Esophagus (tissue), 2 donors: ENCODE measurements around the gene NSMF. TPM values are rescaled to one million over a fixed set of nuclear protein-coding genes. Genes with fewer than 3 reads are reported as not detected.

Experiments used
- H3K27ac ChIP-seq, 2 donors: one replicate each; pipeline ENCODE4 v1.5.1; 2013; ENCODE audit warnings: low read depth in 2 of 2, mild to moderate bottlenecking in 2 of 2, inconsistent platforms in 1 of 2, low read length in 1 of 2, moderate library complexity in 1 of 2
- H3K27me3 ChIP-seq, 2 donors: one replicate each; pipeline ENCODE4 v1.6.1; 2013; ENCODE audit warnings: low read length in 2 of 2, control low read depth in 1 of 2, mild to moderate bottlenecking in 1 of 2; ENCODE audit not compliant: insufficient read depth in 2 of 2, control insufficient read depth in 1 of 2
- H3K36me3 ChIP-seq, 2 donors: one replicate each; pipeline ENCODE4 v1.6.1; 2013; ENCODE audit warnings: low read length in 1 of 2; ENCODE audit not compliant: control insufficient read depth in 2 of 2, insufficient read depth in 2 of 2
- H3K4me1 ChIP-seq, 2 donors: one replicate each; pipeline ENCODE4 v1.6.1; 2013; ENCODE audit warnings: low read length in 1 of 2; ENCODE audit not compliant: control insufficient read depth in 2 of 2, insufficient read depth in 2 of 2
- H3K4me3 ChIP-seq, 2 donors: one replicate each; pipeline ENCODE4 v1.5.1; 2013; ENCODE audit warnings: low read length in 2 of 2, mild to moderate bottlenecking in 2 of 2, low read depth in 1 of 2, moderate library complexity in 1 of 2
- H3K9me3 ChIP-seq, 2 donors: one replicate each; pipeline ENCODE4 v1.6.1; 2013; ENCODE audit warnings: mild to moderate bottlenecking in 2 of 2, low read depth in 1 of 2, low read length in 1 of 2, moderate library complexity in 1 of 2; ENCODE audit not compliant: control insufficient read depth in 2 of 2, insufficient read depth in 1 of 2
- WGBS, 2 donors: extraction: QIAGEN DNeasy Blood & Tissue Kit; methylation state at CpG; one replicate each; pipeline ENCODE4 v1.1.7; 2013; 5-methylcytosine and 5-hydroxymethylcytosine counted together
- polyA plus RNA-seq, 2 donors: library from polyadenylated mRNA; stranded (reverse); fragments of 200-250 nt; gene quantifications; one replicate each; pipeline ENCODE4 v1.2.3, GENCODE V29; 2013
- donor health status: healthy with polysubstance abuse.
- donor health status: Bipolar disorder and iron deficiency.

NSMF gene
- polyA plus RNA-seq, 2 donors = 20.7 to 26.1 TPM

GRCh38 chr9:137439158-137439714, 19.9 kb downstream of the NSMF start:
- no peaks in the 10 kb centered on the region for H3K36me3 ChIP-seq
- H3K4me3 ChIP-seq = no peak overlapping the region
- H3K4me1 ChIP-seq = peaks cover 0 to 3% of the 10 kb centered on the region in 2 donors
- 51 to 61% methylated on average over 18 of the region's 18 CpGs for WGBS, 2 donors
- H3K27ac ChIP-seq = no peak overlapping the region
- peaks cover 0 to 5% of the 10 kb centered on the region in 2 donors for H3K27me3 ChIP-seq
- H3K9me3 ChIP-seq = no peaks in the 10 kb centered on the region

- peaks cover 0 to 5% of the 10 kb centered on the region in 2 donors for H3K27me3 ChIP-seq
- H3K9me3 ChIP-seq = no peaks in the 10 kb centered on the region
- no peaks in the 10 kb centered on the region for H3K36me3 ChIP-seq
- H3K4me3 ChIP-seq = no peak overlapping the region
- peaks cover 0 to 3% of the 10 kb centered on the region in 2 donors for H3K4me1 ChIP-seq
- no peak overlapping the region for H3K27ac ChIP-seq
- WGBS, 2 donors = 70 to 78% methylated on average over 22 of the region's 22 CpGs
Observed at GRCh38 chr9:137438591-137439157, 20.5 kb downstream of the NSMF start.

DNA sequence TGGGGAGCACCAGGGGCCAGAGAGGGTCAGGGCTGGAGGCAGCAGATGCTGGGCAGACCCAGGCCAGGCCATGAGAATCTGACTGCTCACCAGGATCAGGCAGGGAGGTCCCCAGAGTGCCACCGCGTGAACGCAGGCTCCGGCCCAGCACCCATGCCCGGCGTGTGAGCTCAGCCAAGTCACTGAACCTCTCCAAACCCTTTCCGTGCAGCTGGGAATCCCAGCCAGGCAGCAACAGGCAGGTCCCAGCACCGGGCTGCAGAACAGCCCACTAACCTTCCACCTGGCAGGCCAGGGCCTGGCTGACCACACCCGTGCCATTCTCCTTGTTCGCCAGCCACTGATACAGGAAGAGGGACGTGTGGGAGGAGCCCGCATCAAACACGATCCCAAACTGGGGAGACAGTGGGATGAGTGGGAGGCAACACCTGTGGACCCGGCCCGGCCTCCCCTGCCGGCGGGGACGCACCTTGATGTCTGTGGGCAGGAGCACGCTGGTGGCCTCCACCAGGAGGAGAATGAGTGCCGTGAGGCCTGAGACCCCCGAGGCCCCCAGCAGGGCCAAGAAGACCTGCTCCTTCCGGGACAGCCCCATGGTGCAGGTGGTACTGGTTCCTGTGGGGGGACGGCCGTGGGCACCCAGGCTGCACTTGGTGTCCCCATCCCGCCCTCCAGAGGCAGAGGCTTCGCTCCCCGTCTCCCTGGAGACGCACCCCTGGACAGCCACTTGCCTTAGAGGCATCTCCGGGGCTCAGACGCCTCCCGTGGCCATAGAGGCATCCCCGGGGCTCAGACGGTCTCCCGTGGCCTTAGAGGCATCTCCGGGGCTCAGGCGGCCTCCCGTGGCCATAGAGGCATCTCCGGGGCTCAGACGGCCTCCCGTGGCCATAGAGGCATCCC, 21.2 kb downstream of the NSMF start:
- Histone ChIP-seq H3K4me3 (no peak overlapping the region), H3K27me3 (peaks cover 0 to 5% of the 10 kb centered on the region in 2 donors), H3K4me1 (peaks cover 0 to 3% of the 10 kb centered on the region in 2 donors), H3K9me3 (no peaks in the 10 kb centered on the region), H3K36me3 (no peaks in the 10 kb centered on the region), H3K27ac (no peak overlapping the region)
- 64 to 74% methylated on average over 40 of the region's 40 CpGs for WGBS, 2 donors

DNA sequence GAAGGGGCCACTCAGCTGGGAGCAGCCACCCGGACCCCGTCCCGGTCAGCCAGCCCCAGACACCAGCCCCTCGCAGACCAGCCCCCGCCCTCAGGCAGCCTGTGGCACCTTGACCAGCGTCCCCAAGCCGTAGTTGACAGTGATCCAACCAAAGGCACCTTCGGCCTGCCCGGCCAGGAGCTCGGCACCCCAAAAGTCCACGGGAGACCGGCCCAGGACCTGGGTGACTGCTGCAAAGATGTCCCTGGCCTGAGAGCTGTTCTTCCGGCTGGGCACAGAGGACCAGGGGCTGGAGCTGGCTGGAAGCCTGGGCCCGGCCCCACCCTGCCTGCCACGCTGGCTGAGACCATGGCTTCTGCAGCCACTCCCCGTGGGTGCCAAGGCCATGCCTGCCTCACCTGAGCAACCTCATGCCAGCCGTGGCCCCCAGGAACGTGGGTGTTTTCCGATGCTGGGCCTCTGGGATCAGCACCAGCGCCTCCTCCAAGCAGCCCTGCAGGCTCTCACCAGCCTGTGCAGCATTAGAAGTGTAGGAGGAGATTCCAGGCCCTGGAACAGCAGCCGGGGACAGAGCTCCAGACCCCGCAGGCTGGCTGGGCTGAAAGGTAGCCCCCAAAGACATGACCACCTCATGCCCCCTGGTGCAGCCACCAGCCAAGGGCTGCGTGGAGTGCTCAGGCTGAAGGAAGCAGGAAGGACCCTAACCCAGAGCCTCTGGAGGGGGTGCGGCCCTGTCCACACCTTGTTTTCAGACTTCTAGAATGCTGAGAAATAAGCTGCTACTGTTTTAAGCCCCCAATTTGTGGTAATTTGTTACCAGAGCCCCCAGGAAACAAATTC, 22.2 kb downstream of the NSMF start:
- H3K27ac ChIP-seq = no peak overlapping the region
- no peak overlapping the region for H3K4me3 ChIP-seq
- H3K36me3 ChIP-seq = no peaks in the 10 kb centered on the region
- peaks cover 0 to 3% of the 10 kb centered on the region in 2 donors for H3K4me1 ChIP-seq
- no peaks in the 10 kb centered on the region for H3K9me3 ChIP-seq
- WGBS, 2 donors = 69 to 70% methylated on average over 24 of the region's 24 CpGs
- H3K27me3 ChIP-seq = peaks cover 0 to 3% of the 10 kb centered on the region in 2 donors

DNA sequence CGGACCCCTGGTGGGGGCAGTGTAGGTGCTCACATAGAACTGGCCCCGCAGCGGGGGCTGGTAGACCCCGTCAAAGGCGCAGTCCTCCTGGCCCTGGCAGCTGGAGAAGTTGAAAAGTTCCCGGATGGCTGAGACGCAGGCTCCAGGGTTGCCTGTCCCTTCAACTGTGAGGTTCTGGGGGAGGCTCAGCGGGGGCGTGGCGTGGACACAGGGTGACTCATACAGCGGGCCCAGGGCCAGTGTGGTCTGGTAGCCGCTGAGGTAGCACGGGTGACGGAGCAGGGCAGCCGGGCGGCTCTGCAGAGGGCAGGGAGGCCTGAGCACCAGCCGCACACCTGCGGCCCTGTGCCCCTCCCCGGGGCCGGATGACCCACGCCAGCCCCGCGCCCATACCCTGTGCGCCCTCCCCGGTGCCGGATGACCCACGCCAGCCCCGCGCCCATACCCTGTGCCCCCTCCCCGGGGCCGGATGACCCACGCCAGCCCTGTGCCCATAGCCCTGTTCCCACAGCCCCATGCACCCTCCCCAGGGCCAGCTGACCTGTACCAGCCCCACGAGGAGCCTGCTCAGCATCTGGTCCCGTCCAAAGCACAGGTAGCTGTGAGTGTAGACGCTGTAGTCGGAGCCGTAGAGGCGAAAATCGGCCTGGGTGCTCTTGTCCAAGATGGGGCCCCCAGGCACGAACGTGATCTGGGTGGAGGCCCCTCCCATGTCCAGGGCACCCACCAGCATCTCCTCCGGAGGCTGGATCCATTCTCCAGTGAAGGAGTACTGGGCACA, 23.0 kb downstream of the NSMF start:
- Histone ChIP-seq H3K4me1 (peaks cover 0 to 3% of the 10 kb centered on the region in 2 donors), H3K36me3 (no peaks in the 10 kb centered on the region), H3K4me3 (no peak overlapping the region), H3K27ac (no peak overlapping the region), H3K27me3 (peaks cover 0 to 3% of the 10 kb centered on the region in 2 donors), H3K9me3 (no peaks in the 10 kb centered on the region)
- 47 to 51% methylated on average over 27 to 42 of the region's 42 CpGs for WGBS, 2 donors

DNA sequence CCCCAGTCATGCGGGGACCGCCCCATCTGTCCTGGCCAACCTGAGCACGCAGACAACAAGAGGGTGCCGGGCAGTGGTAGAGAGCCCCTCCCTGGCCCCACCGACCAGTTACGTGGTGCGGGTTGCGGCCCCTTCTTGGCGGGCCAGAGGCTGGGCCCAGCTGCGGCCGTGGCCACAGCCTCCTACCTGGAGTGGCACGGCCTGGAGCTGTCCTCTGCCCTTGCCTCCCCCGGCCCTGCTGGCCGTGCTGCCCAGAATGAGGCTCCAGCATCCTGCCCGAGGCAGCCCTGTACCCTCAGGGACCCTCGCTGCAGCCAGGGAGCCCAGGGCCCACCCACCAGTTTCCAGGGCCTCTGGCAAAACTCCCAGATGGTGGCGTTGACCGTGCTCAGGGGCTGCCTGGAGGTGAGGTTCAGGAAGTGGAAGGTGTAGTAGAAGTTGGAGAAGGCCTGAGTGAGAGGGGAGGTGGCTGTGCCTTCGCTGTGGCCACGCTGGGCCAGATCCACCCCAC, 23.7 kb downstream of the NSMF start:
- Histone ChIP-seq H3K4me3 (no peak overlapping the region), H3K9me3 (no peaks in the 10 kb centered on the region), H3K27ac (no peak overlapping the region), H3K27me3 (peaks cover 0 to 3% of the 10 kb centered on the region in 2 donors), H3K36me3 (no peaks in the 10 kb centered on the region), H3K4me1 (peaks cover 0 to 3% of the 10 kb centered on the region in 2 donors)
- WGBS, 2 donors = 70 to 73% methylated on average over 20 of the region's 20 CpGs

DNA sequence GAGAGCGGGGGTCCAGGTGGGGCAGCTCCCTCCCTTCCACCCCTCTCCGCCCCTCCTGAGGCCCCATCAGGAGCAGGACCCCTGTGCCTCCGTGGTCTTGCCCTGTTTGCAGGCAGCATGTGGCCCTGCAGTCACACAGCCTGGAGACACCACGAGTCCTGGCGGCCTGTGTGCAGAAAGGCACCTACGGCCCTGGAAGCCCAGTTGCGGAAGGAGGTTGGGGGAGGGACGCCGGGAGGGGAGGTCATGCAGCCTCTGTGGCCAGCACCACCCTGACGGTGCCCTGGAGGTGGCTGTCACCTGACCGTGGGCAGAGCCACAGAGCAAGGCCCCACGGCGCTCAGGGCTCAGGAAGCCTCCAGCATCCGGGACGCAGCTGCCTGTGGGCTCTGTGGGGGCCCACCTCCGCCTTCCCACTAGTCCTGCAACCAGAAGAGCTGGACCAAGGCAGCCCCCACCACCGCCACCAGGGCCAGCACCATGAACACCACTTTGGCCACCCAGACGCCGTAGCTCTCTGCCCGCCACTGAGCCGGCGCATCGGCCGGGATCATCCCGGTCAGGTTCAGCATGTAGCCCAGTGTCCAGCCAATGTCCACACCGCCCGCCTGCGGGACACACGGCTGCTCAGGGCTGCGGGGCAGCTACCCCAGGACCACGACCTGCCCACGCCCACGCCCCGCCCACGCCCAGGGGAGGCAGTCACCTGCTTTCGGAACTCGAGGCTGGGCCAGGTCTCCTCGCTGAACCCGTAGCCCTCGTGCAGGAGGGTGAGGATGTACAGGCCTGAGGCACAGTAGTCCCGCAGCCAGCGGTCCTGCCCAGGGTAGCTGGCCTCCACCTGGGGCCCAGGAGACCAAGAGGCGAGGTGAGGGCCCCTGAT, 24.4 kb downstream of the NSMF start:
- no peak overlapping the region for H3K27ac ChIP-seq
- peaks cover 0 to 3% of the 10 kb centered on the region in 2 donors for H3K27me3 ChIP-seq
- no peaks in the 10 kb centered on the region for H3K9me3 ChIP-seq
- no peaks in the 10 kb centered on the region for H3K36me3 ChIP-seq
- no peak overlapping the region for H3K4me3 ChIP-seq
- WGBS, 2 donors = 72 to 78% methylated on average over 42 to 43 of the region's 43 CpGs
- H3K4me1 ChIP-seq = peaks cover 0 to 3% of the 10 kb centered on the region in 2 donors

GRCh38 chr9:137433916-137434431, 25.2 kb downstream of the NSMF start:
- peaks cover 0 to 3% of the 10 kb centered on the region in 2 donors for H3K4me1 ChIP-seq

More at GRCh38 chr9:137433916-137434431, 25.2 kb downstream of the NSMF start:
- whole genome bisulfite sequencing, 2 donors = 80 to 81% methylated on average over 25 to 26 of the region's 26 CpGs
- H3K27ac ChIP-seq = no peak overlapping the region
- peaks cover 0 to 3% of the 10 kb centered on the region in 2 donors for H3K27me3 ChIP-seq
- no peak overlapping the region for H3K4me3 ChIP-seq
- H3K9me3 ChIP-seq = no peaks in the 10 kb centered on the region
- H3K36me3 ChIP-seq = no peaks in the 10 kb centered on the region
